Middle frontal gyrus (tissue), 1 donor: ENCODE results near the gene MAPKAP1.

Experiments
- DNase-seq: peaks from one replicate; pipeline ENCODE4 v3.0.0-alpha.2; 2015; ENCODE audit warnings: low spot score; ENCODE audit errors: extremely low spot score

The MAPKAP1 gene

GRCh38 chr9:125644819-125645507 lies 62.0 kb downstream of the MAPKAP1 start:
- DNase-seq: no peak

GRCh38 chr9:125642311-125642710 lies 64.7 kb downstream of the MAPKAP1 start:
- no peak for DNase-seq

- no peak for DNase-seq
Observed at GRCh38 chr9:125639057-125639456, 68.0 kb downstream of the MAPKAP1 start.

GRCh38 chr9:125638239-125639045 lies 68.6 kb downstream of the MAPKAP1 start:
- DNase-seq: no peak

GRCh38 chr9:125637241-125637640 lies 69.8 kb downstream of the MAPKAP1 start:
- DNase-seq: no peak

GRCh38 chr9:125635888-125636287 lies 71.1 kb downstream of the MAPKAP1 start:
- DNase-seq: no peak

- no peak for DNase-seq
Observed at GRCh38 chr9:125634040-125634717, 72.8 kb downstream of the MAPKAP1 start.

GRCh38 chr9:125633116-125633745 lies 73.8 kb downstream of the MAPKAP1 start:
- DNase-seq: no peak

DNA sequence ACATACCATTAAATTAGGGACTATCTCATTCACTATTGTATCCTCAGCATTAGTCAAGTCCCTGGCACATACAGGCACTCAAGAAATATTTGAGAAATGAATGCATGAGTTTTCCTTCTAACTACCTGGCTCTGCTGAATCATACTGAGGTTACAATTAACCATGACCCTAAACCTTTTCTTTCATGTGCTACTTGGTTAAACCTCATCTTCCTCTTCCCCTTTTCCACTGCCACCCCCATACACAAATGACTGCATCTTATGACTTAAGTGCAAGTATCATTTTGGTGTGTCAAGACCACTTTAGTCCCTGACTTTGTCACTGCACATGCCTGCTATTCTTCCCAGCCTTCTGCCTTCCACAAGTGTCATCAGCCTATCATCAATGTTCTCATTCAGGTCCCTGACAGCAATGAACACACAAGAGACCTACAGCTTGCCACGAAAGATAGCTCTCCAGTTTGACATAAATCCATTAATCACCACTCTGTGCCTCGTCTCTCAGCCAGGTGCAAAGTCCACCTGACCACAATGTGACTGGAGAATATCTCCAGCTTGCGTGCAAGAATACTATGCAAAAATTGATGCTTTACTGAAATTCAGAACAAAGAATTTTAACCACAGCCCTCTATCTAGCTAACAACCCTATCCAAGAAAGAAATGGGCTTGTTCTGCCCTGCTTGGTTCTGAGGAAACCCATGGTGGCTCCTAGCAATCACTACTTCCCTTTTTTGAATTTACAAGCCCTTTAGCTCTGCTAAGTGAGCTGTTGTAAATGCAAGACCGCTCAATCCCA lies 74.5 kb downstream of the MAPKAP1 start:
- no peak for DNase-seq

GRCh38 chr9:125631391-125632085 lies 75.5 kb downstream of the MAPKAP1 start:
- DNase-seq: no peak

DNA sequence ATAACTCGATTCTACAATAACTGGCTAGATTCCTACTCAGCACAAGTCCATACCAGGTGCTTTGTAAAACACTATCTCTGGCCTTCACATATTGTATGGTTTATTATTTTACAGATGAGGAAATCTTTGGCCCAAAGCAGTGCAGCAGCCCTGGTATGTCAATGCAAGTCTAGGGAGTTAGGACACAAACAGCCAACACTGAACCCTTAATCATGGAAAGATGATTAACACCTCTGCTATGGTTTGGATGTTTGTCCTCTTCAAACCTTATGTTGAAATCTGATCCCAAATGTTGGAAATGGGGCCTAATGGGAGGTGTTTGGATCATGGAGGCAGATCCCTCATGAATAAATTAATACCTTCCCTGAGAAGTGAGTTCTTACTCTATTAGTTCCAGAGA lies 76.6 kb downstream of the MAPKAP1 start:
- no peak for DNase-seq

DNA sequence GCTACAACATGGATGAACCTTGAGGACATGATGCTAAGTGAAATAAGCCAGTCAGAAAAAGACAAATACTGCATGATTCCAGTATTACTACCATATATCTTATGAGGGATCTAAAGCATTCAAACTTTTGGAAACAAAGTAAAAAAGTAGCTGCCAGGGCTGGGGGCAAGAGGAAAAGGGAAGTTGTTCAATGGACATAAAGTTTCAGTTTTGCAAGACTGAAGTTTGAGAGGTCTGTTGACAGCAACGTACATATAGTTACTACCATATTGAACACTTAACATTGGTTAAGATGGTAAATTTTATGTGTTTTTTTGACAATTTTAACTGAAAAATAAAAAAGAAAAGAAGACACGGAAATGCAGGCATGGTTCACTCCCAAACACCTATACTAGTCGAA lies 77.6 kb downstream of the MAPKAP1 start:
- no peak for DNase-seq

DNA sequence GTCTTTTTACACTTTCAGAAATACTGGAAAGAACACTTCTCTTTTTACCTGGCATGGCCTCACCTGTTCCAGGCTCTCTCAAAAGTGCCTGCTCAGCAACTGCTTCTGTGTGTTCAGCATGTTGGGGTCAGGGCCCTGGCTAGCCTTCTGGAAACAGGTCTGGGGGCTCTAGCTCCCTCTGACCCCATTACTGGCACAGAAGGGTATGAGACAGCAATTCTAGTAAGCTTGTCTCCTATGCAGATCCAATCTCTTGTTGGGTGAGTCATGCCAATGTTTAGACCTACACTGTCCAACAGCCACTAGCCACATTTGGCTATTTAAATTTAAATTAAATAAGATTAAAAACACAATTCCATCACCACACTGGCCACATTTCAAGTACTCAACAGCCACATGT lies 80.8 kb downstream of the MAPKAP1 start:
- DNase-seq: no peak

GRCh38 chr9:125621170-125621569 lies 85.8 kb downstream of the MAPKAP1 start:
- no peak for DNase-seq

DNA sequence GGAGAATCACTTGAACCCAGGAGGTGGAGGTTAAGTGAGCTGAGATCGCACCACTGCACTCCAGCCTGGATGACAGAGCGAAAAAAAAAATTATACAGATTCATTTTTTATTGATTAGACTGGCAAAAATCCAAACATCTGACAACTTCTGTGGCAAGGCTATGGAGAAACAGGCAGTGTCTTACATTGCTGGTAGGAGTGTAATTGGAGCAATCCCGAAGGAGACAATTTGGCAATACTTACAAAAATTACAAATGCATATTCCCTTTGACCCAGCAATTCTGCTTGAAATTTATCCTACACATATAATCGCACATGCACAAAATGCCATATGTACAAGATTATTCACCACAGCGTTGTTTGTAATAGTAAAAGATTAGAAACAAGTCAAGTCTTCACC lies 86.8 kb downstream of the MAPKAP1 start:
- DNase-seq: no peak

DNA sequence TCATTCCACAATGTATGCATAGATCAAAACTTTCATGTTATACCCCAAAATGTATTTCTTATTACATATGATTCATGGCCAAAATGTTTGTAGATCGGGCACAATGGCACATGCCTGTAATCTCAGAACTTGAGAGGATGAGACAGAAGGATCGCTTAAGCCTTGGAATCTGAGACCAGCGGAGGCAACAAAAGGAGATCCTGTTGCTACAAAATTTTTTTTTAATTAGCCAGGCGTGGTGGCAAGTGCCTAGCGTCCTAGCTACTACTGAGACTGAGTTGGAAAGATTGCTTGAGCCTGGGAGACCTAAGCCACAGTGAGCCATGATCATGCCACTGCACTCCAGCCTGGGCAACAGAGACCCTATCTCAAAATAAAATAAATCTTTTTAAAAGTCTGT lies 89.9 kb downstream of the MAPKAP1 start:
- no peak for DNase-seq

DNA sequence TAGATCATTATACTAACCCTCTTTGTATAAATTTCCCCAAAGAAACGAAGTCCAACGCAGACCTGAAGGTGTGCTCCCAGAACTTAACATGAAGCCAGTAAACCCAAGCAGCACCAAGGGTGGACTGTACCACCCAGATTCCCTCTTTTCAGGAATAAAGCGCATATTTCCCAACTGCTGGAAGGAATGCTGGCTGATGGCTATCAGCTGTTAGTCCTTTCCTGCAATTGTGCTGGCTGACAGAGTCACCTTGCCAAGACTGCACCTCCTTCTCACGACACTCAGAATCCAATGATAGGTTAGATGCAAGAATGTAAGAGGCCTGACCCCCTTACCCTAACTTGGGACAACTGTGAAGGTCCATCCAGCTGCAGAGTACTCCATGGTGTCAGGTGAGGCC lies 93.9 kb downstream of the MAPKAP1 start:
- no peak for DNase-seq

DNA sequence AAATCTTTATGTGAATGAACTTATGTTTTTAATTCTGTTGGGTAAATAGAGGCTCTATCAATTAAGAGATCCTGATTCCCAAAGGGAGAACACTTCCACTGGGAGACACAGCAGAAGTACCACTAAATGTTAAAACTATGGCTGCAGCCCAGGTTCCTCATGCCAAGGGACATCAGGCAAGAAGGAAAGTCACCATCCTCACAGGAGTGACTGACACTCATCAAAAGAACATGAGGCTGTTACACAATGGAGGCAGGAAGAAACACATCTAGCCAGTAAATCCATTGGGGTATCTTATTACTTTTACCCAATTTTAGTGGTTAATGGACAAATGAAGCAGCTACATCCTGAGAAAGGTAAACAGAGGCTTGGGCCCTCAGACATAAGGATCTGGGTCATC lies 94.4 kb downstream of the MAPKAP1 start:
- no peak for DNase-seq

GRCh38 chr9:125611121-125611765 lies 95.8 kb downstream of the MAPKAP1 start:
- DNase-seq: no peak

- DNase-seq: no peak
Observed at GRCh38 chr9:125609744-125610143, 97.3 kb downstream of the MAPKAP1 start.
